Upper lobe of left lung (tissue), 6 donors: ENCODE results near the gene CRYBB1. TPM values are rescaled to one million over a fixed set of nuclear protein-coding genes. Genes with fewer than 3 reads are reported as not detected.
A peak's percentile ranks its signal among the peaks of the same experiment; 100 is the strongest.

ENCODE experiments used
- ATAC-seq, 2 donors: fragments of 200-7000 bp; cut with Tn5 transposase; one replicate each; pipeline ENCODE4 v1.9.1; 2022; ENCODE audit warnings: mild to moderate bottlenecking in 2 of 2, moderate library complexity in 2 of 2; ENCODE audit not compliant: low FRiP score in 2 of 2
- DNase-seq, 2 donors: peaks; one replicate each; pipeline ENCODE4 v3.0.0-alpha.2; 2019 to 2020
- H3K27ac ChIP-seq, 4 donors: fragments of 200-600 bp; sonication (generic); one replicate each; pipeline ENCODE4 v1.5.1; 2016 to 2019
- H3K27me3 ChIP-seq, 4 donors: fragments of 200-600 bp; sonication (generic); one replicate each; pipeline ENCODE4 v1.5.1; 2017 to 2019
- H3K36me3 ChIP-seq, 4 donors: fragments of 200-600 bp; sonication (generic); one replicate each; pipeline ENCODE4 v1.5.1; 2016 to 2019
- H3K4me1 ChIP-seq, 4 donors: fragments of 200-600 bp; sonication (generic); one replicate each; pipeline ENCODE4 v1.5.1; 2018 to 2019
- H3K4me3 ChIP-seq, 4 donors: fragments of 200-600 bp; sonication (generic); one replicate each; pipeline ENCODE4 v1.5.1; 2017 to 2019; ENCODE audit warnings: mild to moderate bottlenecking in 2 of 4, moderate library complexity in 1 of 4
- H3K9me3 ChIP-seq, 4 donors: fragments of 200-600 bp; sonication (generic); one replicate each; pipeline ENCODE4 v1.5.1; 2018 to 2019
- EP300 ChIP-seq, 4 donors: sonication (generic); formaldehyde crosslinking; IDR thresholded peaks; one replicate each; pipeline ENCODE4 v1.5.1; 2017; ENCODE audit warnings: antibody characterized with exemption in 4 of 4, control low read depth in 2 of 4
- POLR2A ChIP-seq, 4 donors: fragments of 450-650 bp; IDR thresholded peaks; one replicate each; pipeline ENCODE4 v1.5.1; 2016 to 2017; ENCODE audit warnings: antibody characterized with exemption in 4 of 4, mild to moderate bottlenecking in 2 of 4
- POLR2AphosphoS5 ChIP-seq, 2 donors: sonication (generic); formaldehyde crosslinking; IDR thresholded peaks; one replicate each; pipeline ENCODE4 v1.5.1; 2017; ENCODE audit warnings: antibody characterized with exemption in 2 of 2
- WGBS, 2 donors: methylation state at CpG; one replicate each; pipeline ENCODE4 v1.1.5; 2017 to 2018; 5-methylcytosine and 5-hydroxymethylcytosine counted together
- total RNA-seq, 6 donors: library from RNA; depleted of rRNA in 4 of 6; stranded (reverse); fragments of >200 nt in 4 of 6; gene quantifications; one replicate each; pipeline versions ENCODE4 v1.1.0 to v1.2.1, GENCODE V29; 2016 to 2021
- TF ChIP-seq, protein P1 (sequence below), 6 experiments: fragments of 450-650 bp in 4 of 6; fragments of 200-600 bp in 2 of 6; sonication (generic) in 2 of 6; IDR thresholded peaks; one replicate each; pipeline ENCODE4 v1.5.1; 2016 to 2019; ENCODE audit warnings: antibody characterized with exemption in 6 of 6
- donor health status: DM: no; HTN: no; CAD: no; lungs with moderate emphysema.
- donor health status: DM: no; HTN: yes; CAD: no; lungs with severe emphysema.

The CRYBB1 gene
- total RNA-seq, 6 donors from 2014 or later, result 0.26 to 0.81 TPM; not detected in 4

DNA sequence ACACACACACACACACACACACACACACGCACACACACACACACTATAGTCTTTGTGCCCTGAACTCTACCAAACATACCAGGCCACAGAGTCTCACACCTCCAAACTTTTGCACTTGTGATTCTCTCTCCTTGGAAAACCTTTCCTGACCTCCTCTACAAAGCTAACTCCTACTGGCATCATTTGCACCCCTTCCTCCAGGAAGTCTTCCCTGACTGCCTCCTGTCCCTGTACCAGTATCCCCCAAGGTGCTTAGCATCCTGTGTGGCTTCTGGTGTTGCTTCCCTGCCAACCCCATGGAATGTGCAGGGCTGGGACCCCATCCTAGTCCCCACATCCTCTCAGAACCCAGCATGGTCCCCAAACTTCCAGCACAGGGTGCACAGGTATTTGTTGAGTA, 36.8 kb downstream of the CRYBB1 start:
- Histone ChIP-seq H3K36me3 (peaks cover 0 to 15% (median 6%) of the 10 kb centered on the region in 4 donors), H3K27ac (peak overlapping the region in 2 of 4 donors; percentile 22 to 38), H3K4me3 (no peak overlapping the region), H3K27me3 (no peaks in the 10 kb centered on the region), H3K9me3 (no peaks in the 10 kb centered on the region), H3K4me1 (peaks cover 37 to 58% (median 39%) of the 10 kb centered on the region in 4 donors)
- no peak for DNase-seq
- ATAC-seq, result no peak
- TF ChIP-seq, protein P1, sequence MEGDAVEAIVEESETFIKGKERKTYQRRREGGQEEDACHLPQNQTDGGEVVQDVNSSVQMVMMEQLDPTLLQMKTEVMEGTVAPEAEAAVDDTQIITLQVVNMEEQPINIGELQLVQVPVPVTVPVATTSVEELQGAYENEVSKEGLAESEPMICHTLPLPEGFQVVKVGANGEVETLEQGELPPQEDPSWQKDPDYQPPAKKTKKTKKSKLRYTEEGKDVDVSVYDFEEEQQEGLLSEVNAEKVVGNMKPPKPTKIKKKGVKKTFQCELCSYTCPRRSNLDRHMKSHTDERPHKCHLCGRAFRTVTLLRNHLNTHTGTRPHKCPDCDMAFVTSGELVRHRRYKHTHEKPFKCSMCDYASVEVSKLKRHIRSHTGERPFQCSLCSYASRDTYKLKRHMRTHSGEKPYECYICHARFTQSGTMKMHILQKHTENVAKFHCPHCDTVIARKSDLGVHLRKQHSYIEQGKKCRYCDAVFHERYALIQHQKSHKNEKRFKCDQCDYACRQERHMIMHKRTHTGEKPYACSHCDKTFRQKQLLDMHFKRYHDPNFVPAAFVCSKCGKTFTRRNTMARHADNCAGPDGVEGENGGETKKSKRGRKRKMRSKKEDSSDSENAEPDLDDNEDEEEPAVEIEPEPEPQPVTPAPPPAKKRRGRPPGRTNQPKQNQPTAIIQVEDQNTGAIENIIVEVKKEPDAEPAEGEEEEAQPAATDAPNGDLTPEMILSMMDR (IDR thresholded peaks at IDR 0.05), result no peak
- no peak for TF ChIP-seq EP300 (IDR thresholded peaks at IDR 0.05)
- TF ChIP-seq POLR2AphosphoS5 (IDR thresholded peaks at IDR 0.05), result no peak
- no peak for TF ChIP-seq POLR2A (IDR thresholded peaks at IDR 0.05)
- 32 to 38% methylated on average over 1 of the region's 1 CpG for WGBS, 2 donors

DNA sequence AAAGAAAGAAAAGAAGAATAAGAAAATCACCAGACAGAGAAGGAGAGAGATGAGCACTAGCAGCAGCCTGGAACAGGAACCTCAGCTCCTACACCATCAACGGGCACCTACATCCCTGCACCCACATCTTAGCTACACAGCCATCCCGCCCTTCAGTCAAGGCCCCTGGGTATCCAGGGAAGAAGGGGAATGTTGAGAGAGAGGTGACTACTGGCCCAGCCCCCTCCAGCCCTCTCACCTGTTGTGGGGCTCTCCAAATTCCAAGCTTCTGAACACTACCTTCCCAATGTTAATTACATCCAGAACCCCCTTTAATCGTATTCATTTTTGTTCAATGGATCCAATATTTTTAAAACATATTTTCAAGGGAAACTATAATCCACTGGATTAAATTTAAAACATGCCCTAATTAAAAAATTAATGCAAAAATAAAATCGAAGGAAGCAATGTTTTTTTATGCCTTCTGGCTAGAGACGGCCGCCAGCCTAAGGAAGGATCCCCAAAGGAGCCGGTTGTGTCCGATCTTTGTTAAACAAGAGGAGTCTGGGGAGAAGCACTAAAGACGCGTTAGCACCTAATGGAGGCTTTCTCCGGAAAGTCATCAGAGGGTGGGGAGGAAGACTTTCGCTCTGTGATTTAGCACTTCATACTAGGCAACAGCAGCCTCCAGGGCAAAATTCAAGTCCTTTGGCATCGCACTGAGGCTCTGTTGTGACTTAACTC, 37.4 kb downstream of the CRYBB1 start:
- ATAC-seq, result no peak
- no peak overlapping the region for H3K4me3 ChIP-seq

DNA sequence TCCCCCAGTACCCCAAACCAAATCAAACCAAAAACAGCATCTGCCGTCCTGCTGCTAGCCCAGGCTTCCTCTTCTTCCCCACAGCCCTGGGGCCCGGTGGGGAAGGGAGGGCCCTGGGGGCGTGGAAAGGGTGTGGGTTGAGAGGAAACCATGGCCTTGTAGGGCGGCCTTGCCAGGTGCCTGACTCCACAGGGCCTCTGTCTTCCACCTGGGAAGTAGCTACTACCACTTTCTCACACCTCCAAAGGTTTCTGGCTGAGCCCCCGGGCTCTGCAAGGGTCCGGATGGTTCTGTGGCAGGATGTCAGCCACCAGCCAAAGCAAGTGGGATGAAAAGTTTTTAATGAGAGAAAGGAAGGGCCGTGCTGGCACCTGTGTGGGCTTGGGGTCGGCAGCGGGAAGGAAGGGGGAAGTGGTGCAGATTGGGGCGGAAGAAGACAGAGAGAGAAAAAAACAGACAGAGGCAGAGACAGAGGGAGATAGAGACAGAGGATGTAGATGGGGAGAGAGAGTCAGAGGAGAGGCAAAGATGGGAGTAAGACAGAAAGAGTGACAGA, 38.4 kb downstream of the CRYBB1 start:
- Histone ChIP-seq H3K4me3 (no peak overlapping the region), H3K27ac (peak overlapping the region; percentile 17 to 76 (median 63)), H3K4me1 (peaks cover 36 to 58% (median 41%) of the 10 kb centered on the region in 4 donors), H3K27me3 (no peaks in the 10 kb centered on the region), H3K36me3 (peaks cover 0 to 15% (median 6%) of the 10 kb centered on the region in 4 donors), H3K9me3 (no peaks in the 10 kb centered on the region)
- TF ChIP-seq EP300 (IDR thresholded peaks at IDR 0.05), result no peak
- TF ChIP-seq POLR2A (IDR thresholded peaks at IDR 0.05), result no peak
- TF ChIP-seq, protein P1 (IDR thresholded peaks at IDR 0.05), result no peak
- no peak for TF ChIP-seq POLR2AphosphoS5 (IDR thresholded peaks at IDR 0.05)
- WGBS, 2 donors, result 35 to 39% methylated on average over 9 to 10 of the region's 10 CpGs
- ATAC-seq (peak; percentile 44 to 64), DNase-seq (peak in 1 of 2 donors; percentile 47)

More for the DNA sequence above, 37.4 kb downstream of the CRYBB1 start:
- no peak for DNase-seq
- WGBS, 2 donors, result 74 to 78% methylated on average over 13 of the region's 13 CpGs
- H3K9me3 ChIP-seq, result no peaks in the 10 kb centered on the region
- no peaks in the 10 kb centered on the region for H3K27me3 ChIP-seq
- peak overlapping the region; percentile 17 to 76 (median 63) for H3K27ac ChIP-seq
- H3K4me1 ChIP-seq, result peaks cover 36 to 58% (median 40%) of the 10 kb centered on the region in 4 donors
- TF ChIP-seq EP300 (IDR thresholded peaks at IDR 0.05) (no peak), POLR2AphosphoS5 (IDR thresholded peaks at IDR 0.05) (no peak), POLR2A (IDR thresholded peaks at IDR 0.05) (no peak)
- TF ChIP-seq, protein P1 (IDR thresholded peaks at IDR 0.05), result no peak
- H3K36me3 ChIP-seq, result peaks cover 0 to 15% (median 6%) of the 10 kb centered on the region in 4 donors

DNA sequence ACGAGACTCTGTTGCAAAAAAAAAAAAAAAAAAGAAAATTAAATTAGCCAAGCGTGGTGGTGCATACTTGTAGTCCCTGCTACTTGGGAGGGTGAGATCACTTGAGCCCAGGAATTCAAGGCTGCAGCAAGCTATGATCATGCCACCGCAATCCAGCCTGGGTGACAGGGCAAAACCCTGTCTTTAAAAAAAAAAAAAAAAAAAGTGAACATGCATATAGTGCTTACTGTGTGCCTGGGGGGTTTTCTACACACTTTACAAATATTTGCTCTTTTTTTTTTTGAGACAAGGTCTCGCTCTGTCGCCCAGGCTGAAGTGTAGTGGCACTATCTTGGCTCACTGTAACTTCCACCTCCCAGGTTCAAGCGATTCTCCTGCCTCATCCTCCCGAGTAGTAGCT, 40.7 kb downstream of the CRYBB1 start:
- peaks cover 57 to 76% (median 60%) of the 10 kb centered on the region in 4 donors for H3K4me1 ChIP-seq
- no peaks in the 10 kb centered on the region for H3K9me3 ChIP-seq
- WGBS, 2 donors, result 70 to 86% methylated on average over 7 of the region's 7 CpGs
- DNase-seq, result no peak
- ATAC-seq, result no peak
- H3K27ac ChIP-seq, result no peak overlapping the region
- peaks cover 0 to 8% (median 2%) of the 10 kb centered on the region in 4 donors for H3K36me3 ChIP-seq
- TF ChIP-seq POLR2A (IDR thresholded peaks at IDR 0.05), result no peak
- TF ChIP-seq, protein P1 (IDR thresholded peaks at IDR 0.05), result no peak
- no peak for TF ChIP-seq POLR2AphosphoS5 (IDR thresholded peaks at IDR 0.05)
- no peak for TF ChIP-seq EP300 (IDR thresholded peaks at IDR 0.05)
- no peak overlapping the region for H3K4me3 ChIP-seq
- no peaks in the 10 kb centered on the region for H3K27me3 ChIP-seq
